Mucosa of gallbladder (tissue), 1 donor: ENCODE results near the gene VPS35. TPM values are rescaled to one million over a fixed set of nuclear protein-coding genes. Genes with fewer than 3 reads are reported as not detected.
"Not testable (repeated sequence)": the region's sequence is repeated elsewhere in the genome, so short reads cannot be mapped to it uniquely, and the experiment has no call there.

Experiments
- DNase-seq: peaks from one replicate; pipeline ENCODE4 v3.0.0-alpha.2; 2020; ENCODE audit warnings: low spot score
- total RNA-seq: library from RNA; stranded (reverse); gene quantifications from one replicate; pipeline ENCODE4 v1.2.1, GENCODE V29; 2021
- donor health status: DM: no; HTN: no; CAD: no.

The VPS35 gene
- total RNA-seq, 1 donor from 2014 or later = 100 TPM

DNA sequence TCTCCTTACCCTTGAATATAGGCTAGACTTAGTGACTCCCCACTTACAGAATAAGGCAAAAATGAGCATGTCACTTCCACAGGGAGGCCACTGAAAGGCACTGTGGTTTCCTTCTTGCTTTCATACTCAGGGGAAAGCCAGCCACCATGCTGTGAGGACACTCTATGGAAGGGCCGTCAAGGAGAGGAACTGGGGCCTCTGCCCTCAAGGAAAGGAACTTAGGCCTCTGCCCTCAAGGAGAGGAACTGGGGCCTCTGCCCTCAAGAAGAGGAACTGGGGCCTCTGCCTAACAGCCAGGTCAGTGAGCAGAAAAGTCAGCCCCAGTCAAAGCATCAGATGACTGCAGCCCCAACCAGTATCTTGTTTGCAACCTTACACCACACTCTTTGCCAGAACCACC, 30.1 kb downstream of the VPS35 start:
- peak; percentile 22 for DNase-seq

DNA sequence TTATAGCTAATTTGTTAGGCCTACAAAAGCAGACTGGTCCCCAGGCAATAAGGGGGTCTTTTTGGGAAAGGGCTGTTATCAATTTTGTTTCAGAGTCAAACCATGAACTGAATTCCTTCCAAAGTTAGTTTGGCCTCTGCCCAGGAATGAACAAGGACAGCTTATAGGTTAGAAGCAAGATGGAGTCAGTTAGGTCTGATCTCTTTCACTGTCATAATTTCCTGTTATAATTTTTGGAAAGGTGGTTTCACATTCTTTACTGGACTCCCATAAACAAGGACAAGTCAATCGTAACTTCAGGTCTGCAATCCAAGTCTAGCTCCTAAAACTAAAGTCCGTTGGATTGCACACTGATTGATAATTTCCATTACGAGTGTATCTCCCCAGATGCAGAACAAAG, 37.7 kb downstream of the VPS35 start:
- no peak for DNase-seq

- peak; percentile 11 for DNase-seq
Measured at GRCh38 chr16:46650254-46650623, 38.7 kb downstream of the VPS35 start.

- DNase-seq = peak; percentile 52
Measured at GRCh38 chr16:46649588-46650253, 39.3 kb downstream of the VPS35 start.

DNA sequence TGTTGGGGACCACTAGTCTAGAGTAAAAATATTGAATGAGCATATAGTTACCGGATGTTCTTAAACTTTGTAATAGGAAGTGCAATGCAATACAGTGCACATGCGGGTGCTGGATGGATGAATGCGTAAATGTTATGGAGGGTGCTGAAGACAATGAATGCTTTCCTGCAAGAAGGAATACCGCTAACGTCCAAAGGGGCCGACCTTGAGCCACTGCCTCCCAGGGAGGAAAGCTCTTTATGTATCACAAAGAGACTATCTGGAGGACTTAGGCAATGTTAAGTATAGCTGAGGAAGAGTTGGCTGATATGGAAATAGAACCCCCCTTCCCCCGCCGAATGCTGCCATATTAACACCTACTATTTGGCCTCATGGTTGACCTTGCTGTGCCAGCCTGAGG, 40.3 kb downstream of the VPS35 start:
- DNase-seq = no peak

DNA sequence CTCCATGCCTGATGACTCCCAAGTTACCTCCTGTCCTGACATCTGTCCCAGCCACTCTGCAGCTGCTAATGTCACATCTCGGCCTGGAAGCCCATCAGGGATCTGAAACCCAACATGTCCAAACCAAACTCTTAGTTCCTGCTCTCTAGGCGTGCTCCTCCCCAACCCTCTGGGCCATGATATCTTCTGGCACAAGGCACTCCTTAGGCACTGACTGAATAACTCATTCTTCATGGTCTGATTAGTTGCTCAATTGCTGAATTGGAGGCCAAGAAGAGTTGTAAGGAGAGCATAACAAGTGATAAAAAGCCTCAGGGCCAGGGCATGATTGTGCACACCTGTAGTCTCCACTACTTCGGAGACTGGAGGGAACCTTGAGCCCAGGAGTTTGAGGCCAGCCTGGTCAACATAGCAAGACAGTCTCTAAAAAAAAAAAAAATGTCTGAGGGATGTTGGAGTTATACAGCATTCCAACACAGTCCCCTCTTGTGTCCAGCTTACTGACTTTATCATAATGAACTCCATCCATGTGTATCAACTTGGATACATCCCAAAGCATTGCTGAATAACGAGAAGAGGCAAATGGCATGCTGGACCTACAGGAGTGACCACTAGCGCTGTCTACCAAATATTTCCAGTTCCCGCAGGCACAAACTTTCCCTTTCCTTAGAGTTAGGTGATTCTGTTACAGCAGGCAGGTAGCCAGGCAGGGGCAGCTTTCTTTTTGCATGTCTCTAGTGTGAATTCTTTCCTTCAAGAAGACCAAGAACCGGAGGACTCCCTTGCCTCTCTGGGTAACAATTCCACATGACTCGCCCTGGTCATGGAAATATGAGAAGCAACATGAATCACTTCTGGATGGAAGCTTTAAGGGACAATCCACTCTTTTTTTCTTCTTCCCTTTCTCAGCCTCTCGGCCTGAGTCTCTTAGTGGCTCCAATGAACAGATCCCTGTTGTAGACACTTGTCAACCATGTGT, 49.7 kb downstream of the VPS35 start:
- no peak for DNase-seq

DNA sequence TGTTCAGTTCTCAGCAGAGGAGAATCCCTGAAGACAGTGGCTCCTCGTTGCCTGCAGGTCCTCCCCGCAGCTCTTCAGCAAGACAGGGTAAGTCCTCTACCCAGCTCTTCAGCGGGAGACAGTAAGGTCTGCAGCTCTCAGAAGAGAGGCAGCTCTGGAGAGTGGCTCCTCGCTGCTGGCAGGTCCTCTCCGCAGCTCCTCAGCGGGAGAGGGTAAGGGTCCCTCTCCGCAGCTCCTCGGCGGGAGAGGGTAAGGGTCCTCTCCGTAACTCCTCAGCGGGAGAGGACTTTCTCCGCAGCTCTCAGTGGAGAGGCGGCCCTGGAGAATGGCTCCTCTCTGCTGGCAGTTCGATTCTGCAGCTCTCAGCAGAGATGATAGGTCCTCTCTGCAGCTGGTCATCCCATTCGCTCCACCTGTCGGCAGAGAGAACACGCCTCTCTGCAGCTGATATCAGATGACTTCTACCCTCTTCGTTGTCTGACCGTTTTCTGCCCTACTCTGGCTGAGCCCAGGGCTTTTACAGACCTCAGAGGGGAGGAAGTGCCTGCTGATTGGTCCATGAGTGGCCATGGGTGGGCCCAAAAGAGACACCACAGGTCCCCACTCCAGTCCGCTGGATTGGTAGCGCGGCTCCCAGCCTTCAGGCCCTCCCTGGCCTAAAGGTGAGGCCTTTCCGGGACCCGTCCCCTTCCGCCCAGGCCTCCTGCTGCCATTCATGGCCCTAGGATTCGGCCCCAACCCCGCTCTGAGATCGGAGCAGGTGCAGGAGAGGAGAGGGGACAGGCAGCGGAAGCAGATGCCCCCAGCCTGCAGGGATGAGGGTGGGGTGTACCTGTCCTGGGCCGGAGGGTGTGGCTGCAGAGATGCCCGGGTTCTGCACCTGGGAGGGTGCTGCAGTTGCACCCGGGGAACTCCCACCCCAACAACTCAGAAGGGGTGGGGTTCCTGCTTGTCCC, 55.9 kb downstream of the VPS35 start:
- DNase-seq = no peak

DNA sequence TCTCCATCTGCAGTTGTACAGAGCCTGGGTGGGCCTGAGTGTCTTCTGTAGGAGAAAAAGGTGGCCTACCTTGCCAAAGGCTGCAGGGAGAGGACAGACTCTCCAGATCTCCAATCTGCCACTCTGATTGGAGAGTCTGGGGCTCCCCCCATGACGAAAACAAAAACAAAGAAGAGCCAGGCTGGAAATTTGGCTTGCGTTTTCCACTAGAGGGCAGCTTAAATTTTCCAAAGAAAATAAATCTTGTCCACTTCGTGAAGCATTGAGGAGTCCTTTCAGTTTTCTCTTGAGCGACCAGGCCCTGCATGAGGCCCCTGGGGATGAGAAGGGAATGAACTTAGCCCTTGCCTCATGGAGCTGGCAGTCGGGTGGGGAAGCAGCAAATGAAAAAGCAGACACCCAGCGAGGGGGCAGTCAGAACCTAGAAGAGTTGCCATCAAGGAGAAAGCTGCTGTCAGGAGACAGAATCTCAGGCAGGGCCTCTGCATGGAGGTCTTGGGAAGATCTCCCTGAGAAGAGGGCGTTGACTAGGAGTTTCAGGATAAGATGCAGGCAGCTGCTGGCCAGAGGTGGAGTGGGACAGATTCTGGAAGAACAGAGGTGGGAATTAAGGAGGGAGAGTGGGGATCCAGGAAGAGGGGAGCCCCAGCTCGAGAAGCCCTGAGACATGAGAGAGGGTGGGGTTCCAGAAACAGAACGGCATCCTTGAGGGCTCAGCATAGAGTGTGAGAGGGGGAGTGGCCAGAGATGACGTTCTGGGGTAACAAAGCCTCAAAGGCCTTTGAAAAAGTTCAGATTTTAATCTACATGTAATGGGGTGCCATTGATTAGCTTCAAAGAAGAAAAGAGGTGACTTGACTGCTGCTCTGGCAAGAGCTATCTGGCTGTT, 59.4 kb downstream of the VPS35 start:
- DNase-seq = no peak

DNA sequence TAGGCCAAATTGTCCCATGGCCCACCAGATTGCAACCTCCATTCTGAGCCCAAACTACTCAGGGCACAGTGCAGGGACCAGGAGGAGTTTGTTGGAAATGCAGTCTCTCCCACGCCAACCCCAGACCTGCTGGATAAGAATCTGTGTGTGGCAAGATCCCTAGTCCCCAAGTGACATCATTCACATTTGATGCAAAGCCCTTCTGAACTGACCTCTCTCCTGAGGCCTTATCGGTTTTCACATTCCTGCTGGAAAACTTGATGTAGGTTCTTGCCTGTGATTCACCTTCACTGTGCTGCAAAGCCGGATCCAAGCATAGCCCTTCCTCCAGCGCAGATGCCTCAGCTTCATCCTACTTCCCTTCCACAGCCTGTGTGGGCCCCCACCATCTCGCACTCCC, 61.2 kb downstream of the VPS35 start:
- no peak for DNase-seq

DNA sequence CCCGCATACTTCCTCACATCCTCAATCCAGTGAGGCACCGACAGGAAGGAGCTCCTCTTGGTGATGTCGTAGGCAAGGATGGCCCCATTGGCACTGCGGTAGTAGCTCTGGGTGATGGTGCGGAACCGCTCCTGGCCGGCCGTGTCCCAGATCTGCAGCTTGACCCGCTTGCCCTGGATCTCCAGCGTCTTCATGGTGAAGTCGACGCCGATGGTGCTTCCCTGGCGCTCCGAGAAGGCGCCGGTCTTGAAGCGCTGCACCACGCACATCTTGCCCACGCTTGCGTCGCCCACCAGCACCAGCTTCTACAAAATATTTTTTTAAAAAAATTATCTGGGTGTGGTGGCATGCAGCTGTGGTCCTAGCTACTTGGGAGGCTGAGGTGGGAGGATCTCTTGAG, 62.3 kb downstream of the VPS35 start:
- not testable (repeated sequence) for DNase-seq

DNA sequence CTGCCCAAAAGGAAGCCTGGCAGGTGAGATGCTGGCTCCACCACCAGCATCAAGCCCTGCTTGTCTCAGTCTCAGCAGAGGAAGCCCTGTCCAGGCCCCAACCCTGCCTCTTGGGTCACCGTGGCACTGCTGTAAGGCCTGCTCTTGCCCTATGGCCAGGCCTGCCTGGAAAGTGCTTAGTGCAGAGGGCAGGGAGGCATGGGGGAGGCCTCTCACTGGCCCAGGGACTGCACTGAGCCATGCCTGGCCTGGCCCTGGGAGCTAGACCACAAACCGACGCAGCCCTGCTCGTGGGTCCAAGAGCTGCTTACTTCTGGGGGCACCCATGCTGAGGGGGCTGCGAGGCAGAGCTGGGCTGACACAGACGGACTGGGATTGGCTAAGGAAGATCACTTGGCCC, 64.1 kb downstream of the VPS35 start:
- not testable (repeated sequence) for DNase-seq

GRCh38 chr16:46623707-46624106, 65.3 kb downstream of the VPS35 start:
- not testable (repeated sequence) for DNase-seq

DNA sequence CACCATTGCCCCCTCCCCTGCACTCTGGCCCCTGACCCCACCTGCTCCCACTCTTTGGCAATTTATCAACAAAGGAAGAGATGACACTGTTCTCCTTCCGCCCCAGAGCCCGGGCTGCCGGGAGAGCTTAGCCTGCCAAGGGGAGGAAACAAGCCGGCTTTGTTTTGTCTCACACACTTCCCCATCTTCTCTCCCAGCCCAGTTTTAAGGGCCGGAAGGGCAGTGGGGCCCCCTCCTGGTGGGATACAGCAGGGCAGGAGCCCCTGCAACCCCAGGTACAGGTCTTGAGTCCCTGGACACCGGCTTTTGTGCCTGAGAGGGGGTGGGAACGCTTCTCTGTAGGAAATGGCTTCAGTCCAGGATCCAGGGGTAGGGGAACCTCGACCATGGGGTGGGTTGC, 65.7 kb downstream of the VPS35 start:
- not testable (repeated sequence) for DNase-seq

- DNase-seq = no peak
Measured at GRCh38 chr16:46621934-46622676, 66.9 kb downstream of the VPS35 start.

GRCh38 chr16:46621006-46621933, 67.7 kb downstream of the VPS35 start, which contains the start of gene SHCBP1:
Gene SHCBP1, minus strand, starts transcription at chr16:46621379. Its CDS starts 20 bp downstream, at chr16:46621359.
- DNase-seq = peak; percentile 76

GRCh38 chr16:46620266-46621005, 68.5 kb downstream of the VPS35 start:
- DNase-seq = no peak

DNA sequence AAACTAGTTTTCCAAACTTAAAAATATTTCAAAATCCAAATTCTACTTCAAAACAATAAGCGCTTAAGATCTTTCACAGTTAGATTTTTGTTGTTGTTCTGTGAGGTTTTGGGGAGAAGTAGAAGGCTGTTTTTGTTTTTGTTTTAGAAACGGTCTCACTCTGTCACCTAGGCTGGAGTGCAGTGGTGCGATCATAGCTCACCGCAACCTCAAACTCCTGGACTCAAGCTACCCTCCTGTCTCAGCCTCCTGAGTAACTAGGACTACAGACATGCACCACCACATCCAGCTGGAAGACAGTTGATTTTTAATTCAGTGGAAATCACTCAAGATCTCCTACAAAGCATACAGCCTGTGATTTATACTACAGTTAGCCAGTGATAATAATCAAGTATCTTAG, 70.5 kb downstream of the VPS35 start:
- DNase-seq = no peak

- DNase-seq = no peak
Measured at GRCh38 chr16:46614006-46614405, 75.0 kb downstream of the VPS35 start.
